Smooth muscle cell (in vitro differentiated cells): ENCODE results near the gene TMEM232. TPM values are rescaled to one million over a fixed set of nuclear protein-coding genes. Genes with fewer than 3 reads are reported as not detected.

Experiments used
- DNase-seq: peaks from one replicate; lab custom pipeline; 2025; ENCODE audit not compliant: unreplicated experiment; lab: John Stamatoyannopoulos, UW
- H2AFZ ChIP-seq: fragments of 200-600 bp; sonication (generic); 2 replicates; pipeline ENCODE4 v1.6.0; 2016; ENCODE audit warnings: antibody characterized with exemption, low read depth, mild to moderate bottlenecking
- H3F3A ChIP-seq: fragments of 200-600 bp; sonication (generic); 2 replicates; pipeline ENCODE4 v1.6.0; 2017; ENCODE audit warnings: antibody characterized with exemption, low read depth
- H3K27ac ChIP-seq: fragments of 200-600 bp; sonication (generic); 2 replicates; pipeline ENCODE4 v1.5.1; 2016; ENCODE audit warnings: low read depth, mild to moderate bottlenecking
- H3K27me3 ChIP-seq: fragments of 200-600 bp; sonication (generic); 2 replicates; pipeline ENCODE4 v1.6.1; 2016; ENCODE audit warnings: low read depth, mild to moderate bottlenecking
- H3K36me3 ChIP-seq: fragments of 200-600 bp; sonication (generic); 2 replicates; pipeline ENCODE4 v1.5.1; 2016; ENCODE audit warnings: low read depth
- H3K4me1 ChIP-seq: fragments of 200-600 bp; sonication (generic); 2 replicates; pipeline ENCODE4 v1.5.1; 2016; ENCODE audit warnings: low read depth
- H3K4me2 ChIP-seq: fragments of 200-600 bp; sonication (generic); 2 replicates; pipeline ENCODE4 v1.6.0; 2016; ENCODE audit warnings: mild to moderate bottlenecking
- H3K4me3 ChIP-seq: fragments of 200-600 bp; sonication (generic); 2 replicates; pipeline ENCODE4 v1.5.1; 2016; ENCODE audit warnings: mild to moderate bottlenecking
- H3K79me2 ChIP-seq: fragments of 200-600 bp; sonication (generic); 2 replicates; pipeline ENCODE4 v1.6.0; 2016; ENCODE audit warnings: low read depth, mild to moderate bottlenecking
- H3K9ac ChIP-seq: fragments of 200-600 bp; sonication (generic); 2 replicates; pipeline ENCODE4 v1.6.0; 2016; ENCODE audit warnings: low read depth
- H3K9me3 ChIP-seq: fragments of 200-600 bp; sonication (generic); replicated peaks from 2 replicates; pipeline ENCODE4 v1.5.1; 2016; ENCODE audit warnings: low read depth
- H4K20me1 ChIP-seq: fragments of 200-600 bp; sonication (generic); 2 replicates; pipeline ENCODE4 v1.6.0; 2016; ENCODE audit warnings: low read depth
- WGBS: methylation state at CpG from one replicate; pipeline ENCODE4 v1.1.7; 2016; ENCODE audit warnings: low lambda C conversion rate; 5-methylcytosine and 5-hydroxymethylcytosine counted together
- polyA plus RNA-seq: library from polyadenylated mRNA; unstranded; fragments of >200 nt; fragmentation: Nextera tagmentation; extraction: Ambion mirVana; gene quantifications from 2 replicates; pipeline ENCODE4 v1.2.1, GENCODE V29; 2016
- total RNA-seq: library from RNA; depleted of rRNA; stranded (reverse); fragments of >200 nt; gene quantifications from 2 replicates; pipeline ENCODE4 v1.2.3, GENCODE V29; 2014
- TF ChIP-seq, protein P1 (sequence below): fragments of 200-600 bp; sonication (generic); IDR thresholded peaks from 2 replicates; pipeline ENCODE4 v1.5.1; 2017; ENCODE audit warnings: borderline replicate concordance, mild to moderate bottlenecking, antibody characterized with exemption; ENCODE audit not compliant: insufficient read depth, poor library complexity, severe bottlenecking

The TMEM232 gene
- total and polyA plus RNA-seq, 2 experiments from 2014 or later: 0.49 to 1.0 TPM

DNA sequence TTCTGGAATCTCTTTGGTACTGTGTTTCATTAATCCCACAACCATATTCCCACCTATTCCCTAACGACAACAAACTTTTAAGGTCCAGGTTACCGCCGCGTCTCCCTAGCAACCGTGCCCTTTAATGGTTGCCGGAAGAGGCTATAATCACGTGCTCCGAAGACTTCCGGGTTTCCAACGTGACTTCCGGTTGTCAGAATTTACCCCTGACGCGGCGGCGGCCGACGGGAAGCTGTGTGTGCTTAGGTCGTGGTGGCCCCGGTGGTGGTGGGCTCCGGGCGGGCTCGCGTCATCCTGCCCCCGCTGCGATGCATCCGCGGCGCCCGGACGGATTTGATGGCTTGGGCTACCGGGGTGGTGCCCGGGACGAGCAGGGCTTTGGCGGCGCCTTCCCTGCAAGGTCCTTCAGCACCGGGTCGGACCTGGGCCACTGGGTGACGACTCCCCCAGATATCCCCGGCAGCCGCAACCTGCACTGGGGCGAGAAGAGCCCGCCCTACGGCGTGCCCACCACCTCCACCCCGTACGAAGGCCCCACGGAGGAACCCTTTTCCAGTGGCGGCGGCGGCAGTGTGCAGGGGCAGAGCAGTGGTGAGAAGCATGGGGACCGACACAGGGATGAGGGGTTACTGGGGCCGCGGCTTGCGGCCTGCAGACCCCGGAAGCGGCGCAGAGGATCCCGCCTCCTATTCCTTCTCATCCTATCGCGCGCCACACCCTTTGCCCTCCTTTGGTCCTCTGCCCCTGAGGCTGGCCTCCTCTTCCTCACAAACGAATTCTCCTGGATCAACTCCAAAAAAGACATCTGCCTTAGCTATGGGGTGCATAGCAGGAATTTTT is 12.6 kb upstream of the TMEM232 start, which contains the start of gene SLC25A46:
SLC25A46 (plus strand) TSS at position 196 of the 840 bp plus-strand sequence; CDS start at position 309, 113 bp downstream.
- peak; percentile 45 for DNase-seq
- Histone ChIP-seq H3K9me3 (no peaks in the 10 kb centered on the region), H4K20me1 (no peaks in the 10 kb centered on the region), H3K4me3 (peak within 1 kb of the TSS; percentile 74), H3K9ac (peak within 1 kb of the TSS; percentile 77), H3K4me2 (peak within 1 kb of the TSS; percentile 91), H3K27ac (peak within 1 kb of the TSS; percentile 52), H3K36me3 (no peaks in the 10 kb centered on the region), H2AFZ (peak within 1 kb of the TSS; percentile 99), H3K79me2 (peaks cover 45% of the 10 kb centered on the region), H3K27me3 (peaks cover 13% of the 10 kb centered on the region), H3K4me1 (peaks cover 10% of the 10 kb centered on the region), H3F3A (no peaks in the 10 kb centered on the region)
- WGBS: under 1% methylated on average over 51 of the region's 62 CpGs
- TF ChIP-seq, protein P1, sequence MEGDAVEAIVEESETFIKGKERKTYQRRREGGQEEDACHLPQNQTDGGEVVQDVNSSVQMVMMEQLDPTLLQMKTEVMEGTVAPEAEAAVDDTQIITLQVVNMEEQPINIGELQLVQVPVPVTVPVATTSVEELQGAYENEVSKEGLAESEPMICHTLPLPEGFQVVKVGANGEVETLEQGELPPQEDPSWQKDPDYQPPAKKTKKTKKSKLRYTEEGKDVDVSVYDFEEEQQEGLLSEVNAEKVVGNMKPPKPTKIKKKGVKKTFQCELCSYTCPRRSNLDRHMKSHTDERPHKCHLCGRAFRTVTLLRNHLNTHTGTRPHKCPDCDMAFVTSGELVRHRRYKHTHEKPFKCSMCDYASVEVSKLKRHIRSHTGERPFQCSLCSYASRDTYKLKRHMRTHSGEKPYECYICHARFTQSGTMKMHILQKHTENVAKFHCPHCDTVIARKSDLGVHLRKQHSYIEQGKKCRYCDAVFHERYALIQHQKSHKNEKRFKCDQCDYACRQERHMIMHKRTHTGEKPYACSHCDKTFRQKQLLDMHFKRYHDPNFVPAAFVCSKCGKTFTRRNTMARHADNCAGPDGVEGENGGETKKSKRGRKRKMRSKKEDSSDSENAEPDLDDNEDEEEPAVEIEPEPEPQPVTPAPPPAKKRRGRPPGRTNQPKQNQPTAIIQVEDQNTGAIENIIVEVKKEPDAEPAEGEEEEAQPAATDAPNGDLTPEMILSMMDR: no peak

DNA sequence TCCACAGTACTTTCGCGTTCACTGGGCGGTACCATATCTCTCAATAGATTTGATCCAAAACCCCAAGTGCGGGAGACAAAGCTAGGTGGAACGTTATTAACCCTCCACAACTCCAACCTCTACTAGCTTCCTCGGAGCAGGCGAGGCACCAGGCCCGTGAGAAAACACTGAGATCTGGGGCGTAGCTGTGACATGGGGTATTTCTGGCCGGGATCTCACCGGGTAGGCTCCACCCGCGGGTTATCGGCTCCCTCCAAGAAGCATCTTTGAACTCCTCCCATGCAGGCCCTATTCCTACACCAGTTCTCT is 12.0 kb upstream of the TMEM232 start:
- no peaks in the 10 kb centered on the region for H3K9me3 ChIP-seq
- H3K4me3 ChIP-seq: peak overlapping the region; percentile 74
- H3K36me3 ChIP-seq: no peaks in the 10 kb centered on the region
- peak overlapping the region; percentile 91 for H3K4me2 ChIP-seq
- H4K20me1 ChIP-seq: no peaks in the 10 kb centered on the region
- H3K4me1 ChIP-seq: peaks cover 10% of the 10 kb centered on the region
- WGBS: 3% methylated on average over 14 of the region's 14 CpGs
- peak overlapping the region; percentile 99 for H2AFZ ChIP-seq
- no peak for DNase-seq
- H3F3A ChIP-seq: no peaks in the 10 kb centered on the region
- TF ChIP-seq, protein P1: no peak
- peak overlapping the region; percentile 77 for H3K9ac ChIP-seq
- H3K27ac ChIP-seq: peak overlapping the region; percentile 52
- H3K27me3 ChIP-seq: peaks cover 13% of the 10 kb centered on the region
- peaks cover 40% of the 10 kb centered on the region for H3K79me2 ChIP-seq

DNA sequence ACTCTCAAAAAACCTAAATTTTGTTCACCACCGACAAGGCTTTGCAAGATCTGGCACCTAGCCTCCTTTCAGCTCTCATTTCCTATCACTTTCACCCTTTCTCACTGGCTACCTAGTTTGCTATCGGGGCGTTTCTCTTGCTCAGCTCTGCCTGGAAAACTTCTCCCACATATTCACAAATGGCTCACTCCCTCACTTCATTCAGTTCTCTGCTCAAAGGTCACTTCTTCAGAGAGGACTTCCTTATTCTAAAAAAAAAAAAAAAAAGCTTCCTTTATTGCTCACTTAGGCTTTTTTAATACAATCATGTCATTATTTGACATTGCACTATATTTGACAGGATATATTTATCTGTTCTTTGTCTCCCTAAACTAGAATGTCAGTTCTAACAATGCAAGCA is 10.3 kb upstream of the TMEM232 start:
- Histone ChIP-seq H3F3A (no peaks in the 10 kb centered on the region), H3K9ac (no peak overlapping the region), H3K36me3 (no peaks in the 10 kb centered on the region), H3K4me2 (no peak overlapping the region), H3K27ac (no peak overlapping the region), H4K20me1 (no peaks in the 10 kb centered on the region), H3K27me3 (peaks cover 13% of the 10 kb centered on the region), H3K4me3 (no peak overlapping the region), H3K4me1 (peaks cover 10% of the 10 kb centered on the region), H3K79me2 (peaks cover 23% of the 10 kb centered on the region), H2AFZ (no peak overlapping the region), H3K9me3 (no peaks in the 10 kb centered on the region)
- 86% methylated on average over 3 of the region's 3 CpGs for WGBS
- no peak for DNase-seq
- TF ChIP-seq, protein P1: no peak

DNA sequence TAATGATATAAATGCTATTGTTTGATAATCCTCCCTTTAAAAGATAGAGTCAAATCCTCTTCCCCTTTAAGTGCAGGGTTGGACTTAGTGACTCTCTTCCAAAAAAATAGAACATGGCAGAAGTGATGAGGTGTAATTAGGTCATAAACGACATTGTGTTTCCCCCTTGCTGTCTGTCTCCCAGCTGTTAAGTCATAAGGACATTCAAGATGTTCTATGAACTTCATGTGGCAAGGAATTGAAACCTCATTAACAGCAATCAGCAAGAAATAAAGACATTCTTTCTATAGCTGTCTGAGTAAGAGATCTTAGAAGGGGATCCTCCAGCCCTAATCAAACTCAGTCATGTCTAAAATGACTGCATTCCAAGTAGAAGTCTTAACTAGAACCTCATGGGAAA is 9.1 kb upstream of the TMEM232 start:
- TF ChIP-seq, protein P1: no peak
- no peak overlapping the region for H2AFZ ChIP-seq
- DNase-seq: no peak
- peaks cover 13% of the 10 kb centered on the region for H3K27me3 ChIP-seq
- 73% methylated on average over 1 of the region's 1 CpG for WGBS
- no peaks in the 10 kb centered on the region for H3K36me3 ChIP-seq
- H3K4me2 ChIP-seq: no peak overlapping the region
- H3K9me3 ChIP-seq: no peaks in the 10 kb centered on the region
- H4K20me1 ChIP-seq: no peaks in the 10 kb centered on the region
- H3K4me1 ChIP-seq: peaks cover 10% of the 10 kb centered on the region
- peaks cover 13% of the 10 kb centered on the region for H3K79me2 ChIP-seq
- H3K9ac ChIP-seq: no peak overlapping the region
- H3K4me3 ChIP-seq: no peak overlapping the region
- H3F3A ChIP-seq: no peaks in the 10 kb centered on the region
- H3K27ac ChIP-seq: no peak overlapping the region
